ENCODE results near the gene OR2B2.

DNA sequence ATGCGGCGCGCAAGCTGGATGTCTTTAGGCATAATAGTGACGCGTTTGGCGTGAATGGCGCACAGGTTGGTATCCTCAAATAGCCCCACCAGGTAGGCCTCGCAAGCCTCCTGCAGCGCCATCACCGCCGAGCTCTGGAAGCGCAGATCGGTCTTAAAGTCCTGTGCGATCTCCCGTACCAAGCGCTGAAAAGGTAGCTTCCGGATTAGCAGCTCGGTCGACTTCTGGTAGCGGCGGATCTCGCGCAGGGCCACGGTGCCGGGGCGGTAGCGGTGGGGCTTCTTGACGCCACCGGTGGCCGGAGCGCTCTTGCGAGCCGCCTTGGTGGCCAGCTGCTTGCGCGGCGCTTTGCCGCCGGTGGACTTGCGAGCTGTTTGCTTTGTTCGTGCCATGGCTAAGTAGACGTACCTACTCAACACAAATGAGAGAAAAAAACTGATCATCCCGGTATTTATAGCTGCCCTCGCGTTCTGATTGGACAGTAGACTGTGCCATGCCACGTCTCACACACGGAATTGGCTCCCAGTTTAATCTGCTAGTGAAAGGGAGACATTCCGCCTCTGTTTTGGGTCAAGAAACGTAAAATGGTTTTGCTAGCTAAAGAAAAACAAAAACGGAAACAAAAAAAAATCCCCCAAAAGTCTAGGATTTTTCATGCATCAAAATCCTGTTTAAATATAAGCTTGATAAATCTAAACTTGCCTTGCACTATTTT lies 40.1 kb downstream of the OR2B2 start:
- TF ChIP-seq, protein P1, sequence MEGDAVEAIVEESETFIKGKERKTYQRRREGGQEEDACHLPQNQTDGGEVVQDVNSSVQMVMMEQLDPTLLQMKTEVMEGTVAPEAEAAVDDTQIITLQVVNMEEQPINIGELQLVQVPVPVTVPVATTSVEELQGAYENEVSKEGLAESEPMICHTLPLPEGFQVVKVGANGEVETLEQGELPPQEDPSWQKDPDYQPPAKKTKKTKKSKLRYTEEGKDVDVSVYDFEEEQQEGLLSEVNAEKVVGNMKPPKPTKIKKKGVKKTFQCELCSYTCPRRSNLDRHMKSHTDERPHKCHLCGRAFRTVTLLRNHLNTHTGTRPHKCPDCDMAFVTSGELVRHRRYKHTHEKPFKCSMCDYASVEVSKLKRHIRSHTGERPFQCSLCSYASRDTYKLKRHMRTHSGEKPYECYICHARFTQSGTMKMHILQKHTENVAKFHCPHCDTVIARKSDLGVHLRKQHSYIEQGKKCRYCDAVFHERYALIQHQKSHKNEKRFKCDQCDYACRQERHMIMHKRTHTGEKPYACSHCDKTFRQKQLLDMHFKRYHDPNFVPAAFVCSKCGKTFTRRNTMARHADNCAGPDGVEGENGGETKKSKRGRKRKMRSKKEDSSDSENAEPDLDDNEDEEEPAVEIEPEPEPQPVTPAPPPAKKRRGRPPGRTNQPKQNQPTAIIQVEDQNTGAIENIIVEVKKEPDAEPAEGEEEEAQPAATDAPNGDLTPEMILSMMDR (IDR thresholded peaks at IDR 0.05), result peak in 3 of 4 donors; percentile 7 to 26 (median 8)
- peak; percentile 98 for TF ChIP-seq POLR2A (IDR thresholded peaks at IDR 0.05)

All from right lobe of liver (tissue), 4 donors.